CD4-positive, alpha-beta memory T cell (primary cell): Measurements from ENCODE around the gene CHCHD3. TPM values are rescaled to one million over a fixed set of nuclear protein-coding genes. Genes with fewer than 3 reads are reported as not detected.

Experiments used
- CTCF ChIA-PET: fragments of 350-600 bp; sonication (Branson Sonifier 250); formaldehyde crosslinking; loops from one replicate; lab custom pipeline; 2021; ENCODE audit warnings: inconsistent platforms; ENCODE audit not compliant: partially characterized antibody; lab: Charles Lee
- POLR2A ChIA-PET: fragments of 350-600 bp; sonication (Branson Sonifier 250); formaldehyde crosslinking; loops from one replicate; lab custom pipeline; 2021; ENCODE audit not compliant: partially characterized antibody; lab: Charles Lee
- DNase-seq, 5 donors: peaks; one replicate each; pipeline versions ENCODE4 v3.0.0 to v3.0.0-alpha.2; 2020 to 2022; ENCODE audit warnings: mixed read lengths in 1 of 5
- H3K27ac ChIP-seq: one replicate; pipeline ENCODE4 v1.7.0; 2013; ENCODE audit warnings: low read depth, low read length
- H3K27me3 ChIP-seq: 2 replicates; pipeline ENCODE4 v1.7.0; 2013; ENCODE audit warnings: mild to moderate bottlenecking, low read length, moderate library complexity; ENCODE audit not compliant: insufficient read depth
- H3K36me3 ChIP-seq: 2 replicates; pipeline ENCODE4 v1.7.0; 2013; ENCODE audit warnings: mild to moderate bottlenecking, low read length, moderate library complexity; ENCODE audit not compliant: insufficient read depth
- H3K4me1 ChIP-seq: 2 replicates; pipeline ENCODE4 v1.7.0; 2013; ENCODE audit warnings: mild to moderate bottlenecking, low read length, moderate library complexity; ENCODE audit not compliant: insufficient read depth
- H3K4me3 ChIP-seq, 2 donors: one replicate each; pipeline ENCODE4 v1.7.0; 2013; ENCODE audit warnings: low read length in 2 of 2, mild to moderate bottlenecking in 1 of 2
- H3K9me3 ChIP-seq, 2 donors: one replicate each; pipeline ENCODE4 v1.7.0; 2013; ENCODE audit warnings: low read length in 2 of 2, control low read depth in 1 of 2; ENCODE audit not compliant: control insufficient read depth in 1 of 2
- H3K27ac Mint-ChIP-seq, 7 donors: one replicate each; pipeline ENCODE4 v1.8.0; 2020 to 2021; ENCODE audit warnings: mixed read lengths in 7 of 7, mild to moderate bottlenecking in 6 of 7, inconsistent platforms in 3 of 7, moderate library complexity in 3 of 7
- H3K27me3 Mint-ChIP-seq, 2 donors: one replicate each; pipeline ENCODE4 v1.8.0; 2020 to 2021; ENCODE audit warnings: mixed read lengths in 2 of 2
- H3K36me3 Mint-ChIP-seq, 2 donors: one replicate each; pipeline ENCODE4 v1.8.0; 2020 to 2021; ENCODE audit warnings: mixed read lengths in 2 of 2, inconsistent platforms in 1 of 2, mild to moderate bottlenecking in 1 of 2
- H3K4me1 Mint-ChIP-seq, 4 donors: one replicate each; pipeline ENCODE4 v1.8.0; 2020 to 2021; ENCODE audit warnings: mixed read lengths in 4 of 4, mild to moderate bottlenecking in 1 of 4
- H3K4me3 Mint-ChIP-seq, 8 donors: one replicate each; pipeline ENCODE4 v1.8.0; 2020 to 2021; ENCODE audit warnings: mixed read lengths in 8 of 8, mild to moderate bottlenecking in 7 of 8, moderate library complexity in 6 of 8, inconsistent platforms in 3 of 8
- H3K9me3 Mint-ChIP-seq, 8 donors: one replicate each; pipeline ENCODE4 v1.8.0; 2020 to 2021; ENCODE audit warnings: mixed read lengths in 8 of 8, mild to moderate bottlenecking in 5 of 8, inconsistent platforms in 3 of 8, moderate library complexity in 1 of 8
- intact Hi-C: fragments of 100-400 bp; cut with micrococcal nuclease; formaldehyde crosslinking; loops from one replicate; pipeline ENCODE4 v1.15.1; 2023
- polyA plus RNA-seq, 2 donors: library from polyadenylated mRNA; unstranded; fragments of 300-500 nt; fragmentation: Illumina TruSeq; gene quantifications; one replicate each; pipeline ENCODE4 v1.2.3, GENCODE V29; 2021
- total RNA-seq, 2 experiments: library from RNA; stranded (reverse); gene quantifications; one replicate each; pipeline ENCODE4 v1.2.3, GENCODE V29; 2021

CHCHD3 gene
- total and polyA plus RNA-seq, 4 experiments from 2014 or later, result 25.2 to 77.3 (median 35.6) TPM

GRCh38 chr7:133061792-133062191, 20.1 kb downstream of the CHCHD3 start:
- no peak overlapping the region for H3K4me3 ChIP-seq
- CTCF ChIA-PET, result no interaction called here
- no peaks in the 10 kb centered on the region for H3K27me3 ChIP-seq
- Mint-ChIP-seq H3K36me3 (peaks cover 21 to 43% of the 10 kb centered on the region in 2 donors), H3K27ac (no peak overlapping the region), H3K27me3 (no peaks in the 10 kb centered on the region), H3K4me3 (no peak overlapping the region), H3K4me1 (peaks cover 18 to 39% (median 26%) of the 10 kb centered on the region in 4 donors), H3K9me3 (no peaks in the 10 kb centered on the region)
- H3K27ac ChIP-seq, result no peak overlapping the region
- POLR2A ChIA-PET, result no interaction called here
- intact Hi-C loops, result no loop called here
- H3K9me3 ChIP-seq, result no peaks in the 10 kb centered on the region
- no peak for DNase-seq
- no peaks in the 10 kb centered on the region for H3K4me1 ChIP-seq
- H3K36me3 ChIP-seq, result no peaks in the 10 kb centered on the region

GRCh38 chr7:133061357-133061756, 20.5 kb downstream of the CHCHD3 start:
- H3K27ac Mint-ChIP-seq, result no peak overlapping the region
- intact Hi-C loops, result no loop called here
- no peak for DNase-seq
- peaks cover 21 to 43% (median 29%) of the 10 kb centered on the region in 4 donors for H3K4me1 Mint-ChIP-seq
- H3K4me3 ChIP-seq, result no peak overlapping the region
- ChIA-PET POLR2A (no interaction called here), CTCF (no interaction called here)
- no peaks in the 10 kb centered on the region for H3K36me3 ChIP-seq
- H3K27ac ChIP-seq, result no peak overlapping the region
- no peaks in the 10 kb centered on the region for H3K27me3 ChIP-seq
- H3K9me3 Mint-ChIP-seq, result no peaks in the 10 kb centered on the region
- no peaks in the 10 kb centered on the region for H3K27me3 Mint-ChIP-seq
- H3K4me1 ChIP-seq, result no peaks in the 10 kb centered on the region
- no peak overlapping the region for H3K4me3 Mint-ChIP-seq
- no peaks in the 10 kb centered on the region for H3K9me3 ChIP-seq
- peaks cover 16 to 38% of the 10 kb centered on the region in 2 donors for H3K36me3 Mint-ChIP-seq

- Histone ChIP-seq H3K4me3 (no peak overlapping the region), H3K27me3 (no peaks in the 10 kb centered on the region), H3K36me3 (no peaks in the 10 kb centered on the region), H3K9me3 (no peaks in the 10 kb centered on the region), H3K4me1 (no peaks in the 10 kb centered on the region), H3K27ac (no peak overlapping the region)
- POLR2A ChIA-PET, result no interaction called here
- DNase-seq, result no peak
- Mint-ChIP-seq H3K4me3 (no peak overlapping the region), H3K4me1 (peaks cover 23 to 48% (median 33%) of the 10 kb centered on the region in 4 donors), H3K27ac (peak overlapping the region in 2 of 7 donors; percentile 4 to 48), H3K27me3 (no peaks in the 10 kb centered on the region), H3K9me3 (no peaks in the 10 kb centered on the region), H3K36me3 (peaks cover 15 to 38% of the 10 kb centered on the region in 2 donors)
- CTCF ChIA-PET, result no interaction called here
- intact Hi-C loops, result no loop called here
Observed at GRCh38 chr7:133060004-133060403, 21.9 kb downstream of the CHCHD3 start.

- Mint-ChIP-seq H3K27ac (no peak overlapping the region), H3K27me3 (no peaks in the 10 kb centered on the region), H3K36me3 (peaks cover 15 to 38% of the 10 kb centered on the region in 2 donors), H3K9me3 (no peaks in the 10 kb centered on the region), H3K4me3 (no peak overlapping the region), H3K4me1 (peaks cover 19 to 48% (median 33%) of the 10 kb centered on the region in 4 donors)
- ChIA-PET POLR2A (no interaction called here), CTCF (no interaction called here)
- intact Hi-C loops, result no loop called here
- H3K36me3 ChIP-seq, result no peaks in the 10 kb centered on the region
- H3K27ac ChIP-seq, result no peak overlapping the region
- no peak for DNase-seq
- H3K4me3 ChIP-seq, result no peak overlapping the region
- H3K9me3 ChIP-seq, result no peaks in the 10 kb centered on the region
- H3K27me3 ChIP-seq, result no peaks in the 10 kb centered on the region
- H3K4me1 ChIP-seq, result no peaks in the 10 kb centered on the region
Observed at GRCh38 chr7:133059263-133059662, 22.6 kb downstream of the CHCHD3 start.

GRCh38 chr7:133056370-133057238, 25.3 kb downstream of the CHCHD3 start:
- Mint-ChIP-seq H3K27me3 (no peaks in the 10 kb centered on the region), H3K27ac (peak overlapping the region in 1 of 7 donors; percentile 65), H3K36me3 (peaks cover 11 to 28% of the 10 kb centered on the region in 2 donors), H3K9me3 (no peaks in the 10 kb centered on the region), H3K4me3 (no peak overlapping the region), H3K4me1 (peaks cover 31 to 61% (median 45%) of the 10 kb centered on the region in 4 donors)
- ChIA-PET CTCF (no interaction called here), POLR2A (no interaction called here)
- Histone ChIP-seq H3K27ac (no peak overlapping the region), H3K9me3 (no peaks in the 10 kb centered on the region), H3K27me3 (no peaks in the 10 kb centered on the region), H3K4me1 (no peaks in the 10 kb centered on the region), H3K4me3 (no peak overlapping the region), H3K36me3 (no peaks in the 10 kb centered on the region)
- no peak for DNase-seq
- intact Hi-C loops, result no loop called here

GRCh38 chr7:133054162-133054840, 27.6 kb downstream of the CHCHD3 start:
- POLR2A ChIA-PET, result no interaction called here
- no peaks in the 10 kb centered on the region for H3K27me3 Mint-ChIP-seq

GRCh38 chr7:133053321-133053891, 28.5 kb downstream of the CHCHD3 start:
- POLR2A ChIA-PET, result no interaction called here
- H3K4me3 Mint-ChIP-seq, result no peak overlapping the region
- Histone ChIP-seq H3K9me3 (no peaks in the 10 kb centered on the region), H3K4me1 (no peaks in the 10 kb centered on the region), H3K27ac (no peak overlapping the region), H3K27me3 (no peaks in the 10 kb centered on the region), H3K4me3 (no peak overlapping the region), H3K36me3 (no peaks in the 10 kb centered on the region)
- peaks cover 7 to 13% of the 10 kb centered on the region in 2 donors for H3K36me3 Mint-ChIP-seq
- no peak overlapping the region for H3K27ac Mint-ChIP-seq
- no peaks in the 10 kb centered on the region for H3K27me3 Mint-ChIP-seq
- CTCF ChIA-PET, result no interaction called here
- intact Hi-C loops, result no loop called here
- peaks cover 28 to 42% (median 39%) of the 10 kb centered on the region in 4 donors for H3K4me1 Mint-ChIP-seq
- DNase-seq, result no peak
- no peaks in the 10 kb centered on the region for H3K9me3 Mint-ChIP-seq

More at GRCh38 chr7:133054162-133054840, 27.6 kb downstream of the CHCHD3 start:
- Mint-ChIP-seq H3K4me1 (peaks cover 28 to 42% (median 38%) of the 10 kb centered on the region in 4 donors), H3K4me3 (no peak overlapping the region), H3K36me3 (peaks cover 3 to 11% of the 10 kb centered on the region in 2 donors), H3K9me3 (no peaks in the 10 kb centered on the region), H3K27ac (no peak overlapping the region)
- CTCF ChIA-PET, result interaction anchor here (1.3 kb wide), 1 partner anchor 10 kb away, joined by 4 read pairs; no protein-coding TSS in a partner anchor
- Histone ChIP-seq H3K36me3 (no peaks in the 10 kb centered on the region), H3K4me3 (no peak overlapping the region), H3K9me3 (no peaks in the 10 kb centered on the region), H3K27ac (no peak overlapping the region), H3K4me1 (no peaks in the 10 kb centered on the region), H3K27me3 (no peaks in the 10 kb centered on the region)
- intact Hi-C loops, result no loop called here
- no peak for DNase-seq
